Uterus (tissue), 4 donors: ENCODE results near the gene TNFRSF11A. TPM values are rescaled to one million over a fixed set of nuclear protein-coding genes. Genes with fewer than 3 reads are reported as not detected.

Experiments used
- DNase-seq, 2 donors: peaks; one replicate each; pipeline ENCODE4 v3.0.0-alpha.2; 2019 to 2020
- H3K27ac ChIP-seq, 2 donors: fragments of 200-600 bp; sonication (generic); 1 replicate in 1 of 2; 2 replicates in 1 of 2; pipeline ENCODE4 v1.5.1; 2016 to 2018
- H3K27me3 ChIP-seq, 2 donors: fragments of 200-600 bp; sonication (generic); one replicate each; pipeline ENCODE4 v1.5.1; 2018 to 2019; ENCODE audit warnings: control low read depth in 1 of 2
- H3K36me3 ChIP-seq, 2 donors: fragments of 200-600 bp; sonication (generic); one replicate each; pipeline ENCODE4 v1.5.1; 2019; ENCODE audit warnings: control low read depth in 1 of 2
- H3K4me1 ChIP-seq, 2 donors: fragments of 200-600 bp; sonication (generic); one replicate each; pipeline ENCODE4 v1.5.1; 2018 to 2019; ENCODE audit warnings: control low read depth in 1 of 2
- H3K4me3 ChIP-seq, 2 donors: fragments of 200-600 bp; sonication (generic); 1 replicate in 1 of 2; 2 replicates in 1 of 2; pipeline ENCODE4 v1.5.1; 2018 to 2019; ENCODE audit warnings: mild to moderate bottlenecking in 1 of 2
- H3K9me3 ChIP-seq, 2 donors: fragments of 200-600 bp; sonication (generic); one replicate each; pipeline ENCODE4 v1.5.1; 2019; ENCODE audit warnings: control low read depth in 1 of 2
- POLR2A ChIP-seq, 2 donors: fragments of 450-650 bp; IDR thresholded peaks; one replicate each; pipeline ENCODE4 v1.6.1; 2016; ENCODE audit warnings: antibody characterized with exemption in 2 of 2, mild to moderate bottlenecking in 1 of 2, moderate library complexity in 1 of 2
- intact Hi-C: fragments of 100-400 bp; cut with DNase I; formaldehyde crosslinking; loops from one replicate; pipeline ENCODE4 v1.15.1; 2023; ENCODE audit warnings: low total_unique reads
- total RNA-seq, 4 donors: library from RNA; depleted of rRNA in 3 of 4; stranded (reverse); fragments of >200 nt in 3 of 4; gene quantifications; one replicate each; pipeline versions ENCODE4 v1.1.0 to v1.2.4, GENCODE V29; 2014 to 2023
- TF ChIP-seq, protein P1 (sequence below), 4 experiments: fragments of 200-600 bp in 2 of 4; fragments of 450-650 bp in 2 of 4; sonication (generic) in 2 of 4; IDR thresholded peaks; one replicate each; pipeline ENCODE4 v1.5.1; 2016 to 2019; ENCODE audit warnings: antibody characterized with exemption in 4 of 4, mild to moderate bottlenecking in 2 of 4, moderate library complexity in 1 of 4
- donor health status: DM: yes; HTN: yes; CAD: no.

Gene TNFRSF11A
- total RNA-seq, 4 donors from 2014 or later = 0.26 to 7.4 (median 5.1) TPM

DNA sequence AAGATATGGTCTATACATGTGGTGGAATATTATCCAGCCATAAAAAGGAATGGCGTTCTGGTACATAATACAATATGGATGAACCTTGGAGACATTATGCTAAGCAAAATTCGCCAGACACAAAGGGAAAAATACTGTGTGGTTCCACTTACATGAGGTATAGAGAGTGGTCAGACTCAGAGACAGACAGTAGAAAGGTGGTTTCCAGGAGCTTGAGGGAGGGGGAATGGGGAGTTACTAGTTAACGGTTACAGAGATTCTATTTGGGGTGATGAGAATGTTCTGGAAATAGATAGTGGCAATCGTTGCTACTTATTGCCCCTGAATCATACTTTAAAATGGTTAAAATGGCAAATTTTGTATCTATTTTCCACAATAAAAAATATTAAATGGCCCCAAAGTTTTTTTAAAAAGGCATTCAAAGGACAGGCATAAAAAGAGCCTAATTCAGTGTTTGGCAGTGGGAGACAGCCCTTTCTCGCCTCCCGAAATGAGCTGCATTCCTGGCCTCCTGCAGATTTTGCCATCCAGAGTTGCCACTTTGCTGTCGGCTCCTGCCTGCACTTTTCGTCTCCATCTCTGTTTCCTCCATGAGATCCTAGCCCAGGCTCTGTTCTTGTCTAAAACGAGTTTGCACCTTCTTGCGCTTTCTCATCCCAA, 13.5 kb downstream of the TNFRSF11A start:
- no peaks in the 10 kb centered on the region for H3K9me3 ChIP-seq
- TF ChIP-seq, protein P1, sequence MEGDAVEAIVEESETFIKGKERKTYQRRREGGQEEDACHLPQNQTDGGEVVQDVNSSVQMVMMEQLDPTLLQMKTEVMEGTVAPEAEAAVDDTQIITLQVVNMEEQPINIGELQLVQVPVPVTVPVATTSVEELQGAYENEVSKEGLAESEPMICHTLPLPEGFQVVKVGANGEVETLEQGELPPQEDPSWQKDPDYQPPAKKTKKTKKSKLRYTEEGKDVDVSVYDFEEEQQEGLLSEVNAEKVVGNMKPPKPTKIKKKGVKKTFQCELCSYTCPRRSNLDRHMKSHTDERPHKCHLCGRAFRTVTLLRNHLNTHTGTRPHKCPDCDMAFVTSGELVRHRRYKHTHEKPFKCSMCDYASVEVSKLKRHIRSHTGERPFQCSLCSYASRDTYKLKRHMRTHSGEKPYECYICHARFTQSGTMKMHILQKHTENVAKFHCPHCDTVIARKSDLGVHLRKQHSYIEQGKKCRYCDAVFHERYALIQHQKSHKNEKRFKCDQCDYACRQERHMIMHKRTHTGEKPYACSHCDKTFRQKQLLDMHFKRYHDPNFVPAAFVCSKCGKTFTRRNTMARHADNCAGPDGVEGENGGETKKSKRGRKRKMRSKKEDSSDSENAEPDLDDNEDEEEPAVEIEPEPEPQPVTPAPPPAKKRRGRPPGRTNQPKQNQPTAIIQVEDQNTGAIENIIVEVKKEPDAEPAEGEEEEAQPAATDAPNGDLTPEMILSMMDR (IDR thresholded peaks at IDR 0.05) = no peak
- TF ChIP-seq POLR2A (IDR thresholded peaks at IDR 0.05) = no peak
- H3K27ac ChIP-seq = no peak overlapping the region
- H3K4me3 ChIP-seq = no peak overlapping the region
- no peaks in the 10 kb centered on the region for H3K36me3 ChIP-seq
- no peaks in the 10 kb centered on the region for H3K4me1 ChIP-seq
- DNase-seq = no peak
- no peaks in the 10 kb centered on the region for H3K27me3 ChIP-seq
- intact Hi-C loops = no loop called here

DNA sequence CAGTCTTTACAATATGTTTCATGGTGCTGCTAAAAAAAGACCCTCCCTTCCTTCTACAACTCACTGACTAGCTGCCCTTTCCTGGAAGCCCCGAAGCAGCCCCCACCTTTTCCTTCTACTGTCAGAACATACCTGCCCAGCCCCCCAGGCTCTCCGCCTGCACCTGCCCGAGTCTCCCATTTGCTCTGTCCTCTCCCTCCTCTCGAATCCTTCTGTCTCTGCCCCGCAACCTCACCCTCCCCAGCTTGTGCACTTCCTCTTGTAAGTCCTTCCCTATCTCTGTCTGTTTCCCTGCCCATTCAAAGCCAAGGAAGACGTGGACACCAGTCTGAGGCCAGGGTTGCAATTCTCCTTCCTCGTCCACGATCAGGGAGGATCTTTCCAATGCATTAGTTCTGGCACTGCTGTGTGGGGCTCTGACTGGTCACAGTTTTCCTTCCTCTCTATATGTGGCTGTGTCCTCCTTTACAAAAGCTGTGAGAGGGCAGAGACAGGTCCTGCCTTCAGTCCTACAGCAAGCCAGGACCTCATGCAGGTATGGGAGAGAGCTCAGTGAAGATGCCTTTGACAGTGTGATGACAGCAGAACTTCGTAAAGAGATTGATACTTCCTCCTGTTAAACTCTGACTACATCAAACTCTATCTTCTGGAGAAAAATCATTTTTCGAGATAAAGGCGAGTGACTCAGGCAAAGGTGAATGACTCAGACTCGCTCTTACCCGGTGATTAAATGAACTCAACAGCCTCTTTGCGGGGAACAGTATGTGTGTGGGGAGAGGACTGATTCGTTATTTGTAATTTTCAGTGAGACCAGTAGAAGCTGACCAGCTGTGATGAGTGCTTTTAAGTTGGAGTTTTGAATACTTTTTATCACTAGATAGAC, 14.2 kb downstream of the TNFRSF11A start:
- H3K27me3 ChIP-seq = no peaks in the 10 kb centered on the region
- no peaks in the 10 kb centered on the region for H3K4me1 ChIP-seq
- H3K9me3 ChIP-seq = no peaks in the 10 kb centered on the region
- no peaks in the 10 kb centered on the region for H3K36me3 ChIP-seq
- intact Hi-C loops = no loop called here
- no peak overlapping the region for H3K27ac ChIP-seq
- no peak for TF ChIP-seq POLR2A (IDR thresholded peaks at IDR 0.05)
- TF ChIP-seq, protein P1 (IDR thresholded peaks at IDR 0.05) = no peak
- DNase-seq = no peak
- H3K4me3 ChIP-seq = no peak overlapping the region

DNA sequence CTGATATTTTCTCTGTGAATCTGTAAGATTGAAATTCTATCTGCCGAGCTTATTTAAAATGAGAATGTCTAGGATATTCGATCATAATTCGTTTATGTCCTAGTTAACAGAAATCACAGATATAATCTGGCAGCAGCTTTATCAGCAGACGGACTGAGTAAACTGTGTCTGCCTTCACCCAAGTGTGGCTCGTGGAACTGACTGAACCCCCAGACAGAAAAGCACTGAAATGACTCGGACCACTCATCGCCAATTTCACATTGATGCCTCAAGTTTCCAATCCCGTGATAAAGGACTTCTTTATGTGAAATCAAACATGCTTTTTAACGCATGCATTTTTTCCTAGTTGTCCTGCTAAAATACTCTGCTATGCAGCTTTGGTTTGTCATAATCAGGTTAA, 15.9 kb downstream of the TNFRSF11A start:
- no peaks in the 10 kb centered on the region for H3K9me3 ChIP-seq
- H3K27me3 ChIP-seq = no peaks in the 10 kb centered on the region
- no peak overlapping the region for H3K4me3 ChIP-seq
- TF ChIP-seq, protein P1 (IDR thresholded peaks at IDR 0.05) = no peak
- no peak for TF ChIP-seq POLR2A (IDR thresholded peaks at IDR 0.05)
- intact Hi-C loops = no loop called here
- H3K27ac ChIP-seq = no peak overlapping the region
- DNase-seq = no peak
- H3K4me1 ChIP-seq = no peaks in the 10 kb centered on the region
- no peaks in the 10 kb centered on the region for H3K36me3 ChIP-seq

DNA sequence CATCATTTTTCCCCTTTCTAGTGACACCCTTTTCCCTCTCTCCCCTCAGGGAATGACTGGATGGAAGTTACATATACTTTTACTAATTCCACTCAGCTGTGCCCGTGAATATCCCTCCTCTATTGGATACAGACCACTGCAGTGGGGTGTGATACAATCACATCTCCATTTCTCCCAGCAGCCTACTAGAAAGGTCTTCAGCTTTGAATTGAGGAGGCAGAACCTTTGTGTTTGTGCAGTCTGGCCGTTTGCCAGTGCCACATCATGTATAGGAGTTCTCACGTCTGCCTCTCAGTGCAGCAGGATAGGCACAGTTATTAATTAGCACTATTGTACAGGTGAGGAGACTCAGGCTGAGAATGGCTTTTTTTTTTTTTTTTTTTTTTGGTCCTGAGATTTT, 16.4 kb downstream of the TNFRSF11A start:
- H3K27ac ChIP-seq = no peak overlapping the region
- no peaks in the 10 kb centered on the region for H3K4me1 ChIP-seq
- H3K27me3 ChIP-seq = no peaks in the 10 kb centered on the region
- TF ChIP-seq POLR2A (IDR thresholded peaks at IDR 0.05) = no peak
- TF ChIP-seq, protein P1 (IDR thresholded peaks at IDR 0.05) = no peak
- H3K4me3 ChIP-seq = no peak overlapping the region
- no peaks in the 10 kb centered on the region for H3K9me3 ChIP-seq
- intact Hi-C loops = no loop called here
- DNase-seq = no peak
- H3K36me3 ChIP-seq = no peaks in the 10 kb centered on the region

DNA sequence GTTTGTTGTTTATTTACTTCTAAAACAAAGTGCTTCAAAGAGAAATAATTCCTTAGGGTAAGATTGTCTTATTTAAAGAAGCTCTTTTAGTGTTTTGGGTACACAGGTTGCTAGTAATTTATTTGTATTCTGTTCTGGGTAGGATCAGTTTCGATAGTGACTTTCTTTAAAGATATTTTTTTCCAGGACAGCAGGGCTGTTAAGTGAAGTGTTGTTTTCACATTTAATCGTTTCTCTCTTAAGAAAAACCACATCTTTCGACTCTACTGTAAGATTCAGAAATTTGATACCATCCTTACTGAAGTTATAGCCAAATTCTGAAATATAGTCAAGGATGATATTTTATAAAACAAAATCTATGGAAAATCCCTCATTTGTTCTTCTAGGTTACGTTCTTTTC, 17.8 kb downstream of the TNFRSF11A start:
- no peak overlapping the region for H3K4me3 ChIP-seq
- H3K4me1 ChIP-seq = no peaks in the 10 kb centered on the region
- no peaks in the 10 kb centered on the region for H3K27me3 ChIP-seq
- H3K27ac ChIP-seq = no peak overlapping the region
- no peaks in the 10 kb centered on the region for H3K36me3 ChIP-seq
- intact Hi-C loops = no loop called here
- TF ChIP-seq POLR2A (IDR thresholded peaks at IDR 0.05) = no peak
- H3K9me3 ChIP-seq = no peaks in the 10 kb centered on the region
- DNase-seq = no peak
